Iris pigment epithelial cell (primary cell): ENCODE results near the gene PEX12.
"Not testable (repeated sequence)": the region's sequence is repeated elsewhere in the genome, so short reads cannot be mapped to it uniquely, and the experiment has no call there.

Experiments
- DNase-seq: peaks from one replicate; pipeline ENCODE4 v3.0.0-alpha.2; 2011; ENCODE audit warnings: low read depth

The PEX12 gene

GRCh38 chr17:35578197-35578928, at the start of gene PEX12:
Gene PEX12 (minus strand): TSS chr17:35578571. CDS start chr17:35578021, 550 bp downstream.
- DNase-seq, result peak; percentile 74

DNA sequence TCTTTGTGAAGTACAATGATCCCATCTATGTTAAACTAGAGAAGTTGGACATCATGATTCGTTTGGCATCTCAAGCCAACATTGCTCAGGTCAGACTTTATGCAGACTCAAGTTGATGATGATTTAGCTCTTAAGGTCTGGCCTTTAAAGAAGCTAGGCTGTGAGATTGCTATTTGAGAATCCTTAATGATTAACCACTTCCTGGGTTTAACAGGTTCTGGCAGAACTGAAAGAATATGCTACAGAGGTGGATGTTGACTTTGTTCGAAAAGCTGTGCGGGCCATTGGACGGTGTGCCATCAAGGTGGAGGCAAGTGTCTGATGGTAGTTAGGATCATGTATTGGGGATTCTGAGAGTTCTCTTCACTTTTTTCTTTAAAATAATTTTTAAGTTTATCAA, 49.0 kb upstream of the PEX12 start:
- DNase-seq, result peak; percentile 1

GRCh38 chr17:35621768-35622167, 43.4 kb upstream of the PEX12 start:
- no peak for DNase-seq

DNA sequence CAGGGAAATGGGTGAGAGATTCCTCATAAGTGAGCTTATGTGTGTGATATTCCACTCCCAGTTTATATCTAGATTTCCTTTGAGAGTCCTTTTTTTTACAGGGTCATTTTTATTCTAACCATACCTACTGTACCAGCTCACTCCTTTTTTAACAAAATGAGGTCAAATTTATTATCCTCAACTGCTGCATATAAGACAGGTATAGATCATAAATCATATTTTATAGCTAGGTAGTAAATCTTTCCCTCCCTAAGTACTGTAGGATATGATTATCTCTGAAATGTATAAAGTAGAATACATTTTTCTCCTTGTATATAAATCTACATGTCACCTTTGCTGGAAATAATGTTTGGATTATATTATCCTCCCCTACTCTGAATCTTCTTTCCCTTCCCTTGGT, 40.3 kb upstream of the PEX12 start:
- DNase-seq, result no peak

GRCh38 chr17:35617505-35617904, 39.1 kb upstream of the PEX12 start:
- DNase-seq, result no peak

DNA sequence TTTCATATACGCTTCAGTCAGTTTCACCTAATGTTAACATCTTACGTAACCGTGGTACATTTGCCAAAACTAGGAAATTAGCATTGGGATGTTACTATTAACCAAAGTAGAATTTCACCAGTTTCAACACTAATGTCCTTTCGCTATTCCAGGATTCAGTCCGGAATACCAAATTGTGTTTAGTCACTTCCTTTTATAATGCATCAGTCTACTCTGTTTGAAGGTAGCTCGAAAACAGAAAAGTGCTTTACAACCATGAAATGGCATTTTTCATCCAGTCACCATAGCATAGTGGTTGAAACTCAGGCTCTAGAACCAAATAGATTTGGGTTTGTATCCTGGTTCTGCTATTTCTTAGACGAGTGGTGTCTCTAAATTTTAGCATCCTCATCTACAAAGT, 38.2 kb upstream of the PEX12 start:
- no peak for DNase-seq

GRCh38 chr17:35614810-35615209, 36.4 kb upstream of the PEX12 start:
- DNase-seq, result no peak

DNA sequence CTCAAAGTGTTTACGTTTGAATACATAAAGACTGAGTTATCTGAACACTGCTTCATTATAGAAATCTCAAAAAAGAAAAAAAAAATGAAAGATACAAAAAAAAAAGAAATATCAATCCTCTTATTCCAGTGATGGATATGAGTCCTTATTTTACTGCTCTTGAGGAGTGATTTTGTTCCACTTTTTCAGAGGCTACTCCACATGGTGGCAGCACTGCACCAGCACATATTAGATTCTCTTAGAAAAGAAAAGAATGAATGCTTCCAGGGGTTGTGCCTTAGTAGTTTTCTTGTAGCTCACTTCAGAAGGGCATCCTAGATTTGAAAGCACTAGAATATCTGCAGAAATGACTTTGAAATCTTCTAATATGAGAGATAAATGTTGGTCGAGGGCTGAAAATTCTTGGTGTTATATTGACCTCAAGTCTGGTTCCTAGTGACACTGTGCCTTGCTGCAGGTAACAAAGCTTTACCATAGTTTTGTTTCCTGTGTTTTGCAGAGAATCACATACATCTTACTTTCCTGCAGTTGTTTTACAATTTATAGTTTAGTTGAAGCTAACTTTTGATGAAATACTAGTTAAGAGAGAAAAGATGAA, 34.7 kb upstream of the PEX12 start:
- peak; percentile 68 for DNase-seq

DNA sequence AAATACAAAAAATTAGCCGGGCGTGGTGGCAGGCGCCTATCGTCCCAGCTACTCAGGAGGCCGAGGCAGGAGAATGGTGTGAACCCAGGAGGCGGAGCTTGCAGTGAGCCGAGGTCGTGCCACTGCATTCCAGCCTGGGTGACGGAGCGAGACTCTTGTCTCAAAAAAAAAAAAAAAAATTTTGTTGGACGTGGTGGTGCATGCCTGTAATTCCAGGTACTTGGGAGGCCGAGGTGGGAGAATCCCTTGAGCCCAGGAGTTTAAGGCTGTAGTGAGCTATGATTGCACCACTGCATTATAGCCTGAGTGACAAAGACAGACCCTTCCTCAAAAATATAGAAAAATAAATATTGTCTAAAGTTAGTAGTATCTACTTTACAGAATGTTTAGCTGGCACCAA, 32.4 kb upstream of the PEX12 start:
- not testable (repeated sequence) for DNase-seq

DNA sequence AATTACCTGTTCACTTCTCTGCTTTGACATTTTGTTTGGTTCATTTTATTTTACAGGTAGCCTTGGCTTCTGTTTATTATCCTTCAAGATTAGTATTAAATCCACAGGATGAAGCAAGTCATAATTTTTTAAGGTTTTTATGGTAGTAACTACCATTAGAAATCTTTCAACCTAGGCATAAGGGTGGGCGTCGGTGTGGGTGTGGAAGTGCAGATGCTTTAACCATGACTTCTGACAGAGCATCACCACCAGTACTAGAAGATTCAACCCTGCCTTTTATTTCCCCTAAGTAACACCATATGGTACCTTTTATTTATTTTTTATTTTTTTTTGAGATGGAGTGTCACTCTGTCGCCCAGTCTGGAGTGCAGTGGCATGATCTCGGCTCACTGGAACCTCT, 31.5 kb upstream of the PEX12 start:
- DNase-seq, result no peak

DNA sequence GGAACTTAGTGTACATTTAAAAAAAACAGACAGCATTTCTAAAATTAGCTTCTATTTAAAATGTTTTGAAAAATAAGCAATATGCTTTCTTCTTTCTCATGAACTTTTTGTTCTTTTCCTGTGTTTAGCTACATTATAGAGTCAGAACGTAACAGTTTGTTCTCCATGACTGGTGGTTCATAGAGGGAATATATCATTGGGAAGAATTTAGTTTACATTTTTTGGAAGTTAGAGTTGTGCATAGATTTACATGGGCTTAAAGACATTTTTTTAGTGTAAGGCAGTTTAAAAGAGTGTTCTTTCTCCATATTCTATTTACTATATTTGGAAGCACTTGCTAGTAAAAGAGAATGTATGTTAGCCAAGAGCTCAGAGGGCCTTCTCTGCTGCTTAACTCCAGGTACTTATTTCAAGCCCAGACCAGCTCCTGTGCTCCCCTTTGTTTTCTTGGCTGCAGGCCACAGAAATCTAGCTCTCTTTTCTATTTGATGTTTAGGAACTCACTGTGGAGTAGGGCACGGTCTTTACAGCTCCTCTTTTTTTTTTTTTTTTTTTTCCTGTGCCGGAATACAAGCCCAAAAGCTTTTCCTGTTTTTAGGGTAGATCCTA, 29.0 kb upstream of the PEX12 start:
- DNase-seq, result no peak

- DNase-seq, result peak; percentile 29
These were observed 27.3 kb upstream of the PEX12 start for GRCh38 chr17:35605678-35606077.

- DNase-seq, result no peak
These were observed 25.3 kb upstream of the PEX12 start for GRCh38 chr17:35603674-35604073.

DNA sequence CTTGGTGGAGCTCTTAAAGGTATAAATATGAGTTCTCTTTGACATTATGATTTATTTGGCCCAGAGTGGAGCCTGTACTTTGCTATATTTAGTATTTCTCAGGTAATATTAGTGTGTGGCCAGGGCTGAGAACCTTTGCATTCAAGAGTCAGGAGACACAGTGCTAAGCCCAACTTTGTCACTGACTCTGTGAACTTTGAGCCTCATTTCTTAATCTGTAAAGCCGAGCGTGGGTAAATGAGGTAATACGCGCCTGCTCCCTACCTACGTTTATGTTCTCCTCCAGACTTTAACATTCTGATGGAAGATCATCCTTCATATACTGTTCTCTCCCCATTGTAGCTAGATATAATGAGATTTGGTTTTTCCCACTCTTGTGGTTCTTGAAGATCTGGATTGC, 19.2 kb upstream of the PEX12 start:
- DNase-seq, result no peak

GRCh38 chr17:35596530-35597233, 18.3 kb upstream of the PEX12 start:
- no peak for DNase-seq

- DNase-seq, result no peak
These were observed 17.7 kb upstream of the PEX12 start for GRCh38 chr17:35596072-35596471.

DNA sequence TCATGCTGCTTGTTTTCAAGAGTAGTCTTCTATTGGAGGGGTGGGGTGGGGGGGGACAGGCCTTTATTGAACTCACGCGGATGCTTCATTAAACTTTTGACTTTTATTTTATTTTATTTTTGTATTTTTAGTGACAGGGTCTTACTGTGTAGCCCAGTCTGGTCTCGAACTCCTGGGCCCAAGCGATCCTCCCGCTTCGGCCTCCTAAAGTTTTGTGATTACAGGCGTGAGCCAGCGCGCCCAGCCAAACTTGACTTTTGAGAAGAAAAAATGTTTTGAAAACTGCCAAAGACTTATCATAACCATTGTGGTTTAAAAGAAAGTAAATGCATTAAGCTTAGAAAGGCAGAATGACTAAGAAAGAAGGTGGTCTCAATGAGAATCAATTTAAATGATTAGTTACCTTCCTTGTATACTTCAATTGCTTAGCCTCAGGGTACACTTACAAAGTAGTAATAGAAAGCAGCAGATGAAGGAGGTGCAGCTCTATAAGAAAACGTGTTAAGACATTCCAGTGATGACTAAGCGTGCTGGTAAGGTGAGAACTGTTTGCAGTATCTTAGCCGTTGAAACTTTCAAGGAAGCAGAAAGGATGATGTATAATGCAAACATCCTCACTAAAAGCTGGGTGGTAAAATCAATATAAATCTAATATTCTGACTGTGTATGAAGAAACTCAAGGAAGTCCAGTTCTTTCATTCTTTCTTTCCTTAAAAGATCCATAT, 10.0 kb upstream of the PEX12 start:
- peak; percentile 91 for DNase-seq

DNA sequence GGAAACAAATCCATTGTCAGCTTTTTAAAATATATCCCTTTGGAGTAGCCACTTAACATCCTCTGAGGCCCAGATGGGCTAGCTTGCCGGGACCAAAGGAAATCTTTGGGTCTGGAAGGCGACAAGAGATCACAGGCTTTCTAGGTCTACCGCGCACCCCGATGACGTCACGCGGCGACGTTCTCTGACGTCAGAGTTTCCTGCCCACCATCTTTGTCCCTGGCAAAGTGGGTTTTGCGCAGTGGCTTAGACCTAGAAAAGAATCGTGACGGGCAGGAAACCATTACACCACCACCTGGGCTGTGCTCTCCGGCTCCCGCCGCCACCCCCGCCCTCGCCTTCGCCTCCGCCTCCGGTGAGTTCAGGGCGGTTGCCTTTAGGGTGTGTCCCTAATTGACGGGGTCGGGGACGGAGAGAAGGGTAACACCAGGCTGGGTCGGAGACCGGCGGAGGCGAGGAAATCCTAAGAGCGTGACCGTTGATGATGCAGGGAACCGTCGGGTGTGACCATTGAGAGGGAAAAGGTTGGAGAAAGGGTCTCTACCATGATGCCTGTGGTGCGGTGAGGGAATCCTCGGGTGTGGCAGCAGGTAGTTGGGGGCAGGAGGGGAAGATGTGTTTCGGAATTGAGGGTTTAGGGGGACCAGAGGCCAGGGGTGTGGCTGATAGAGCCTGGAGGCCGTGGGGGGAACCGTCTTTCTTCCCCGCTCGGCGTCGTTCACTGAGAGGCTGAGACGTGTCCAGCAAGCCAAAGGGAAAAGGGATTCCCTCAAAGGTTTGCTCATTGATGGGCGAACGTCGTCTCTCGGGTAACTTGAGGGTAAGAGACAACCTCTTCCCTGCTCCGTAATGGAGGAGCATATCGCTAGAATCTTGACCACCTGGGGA, 8.9 kb upstream of the PEX12 start, which contains the start of gene AP2B1:
Gene AP2B1 (plus strand): TSS at position 249 of the 888 bp plus-strand sequence. CDS start 6,709 bp downstream, outside the sequence.
- peak; percentile 95 for DNase-seq

- no peak for DNase-seq
These were observed 8.2 kb upstream of the PEX12 start for GRCh38 chr17:35586569-35587073.

- no peak for DNase-seq
These were observed 5.7 kb upstream of the PEX12 start for GRCh38 chr17:35584061-35584460.

DNA sequence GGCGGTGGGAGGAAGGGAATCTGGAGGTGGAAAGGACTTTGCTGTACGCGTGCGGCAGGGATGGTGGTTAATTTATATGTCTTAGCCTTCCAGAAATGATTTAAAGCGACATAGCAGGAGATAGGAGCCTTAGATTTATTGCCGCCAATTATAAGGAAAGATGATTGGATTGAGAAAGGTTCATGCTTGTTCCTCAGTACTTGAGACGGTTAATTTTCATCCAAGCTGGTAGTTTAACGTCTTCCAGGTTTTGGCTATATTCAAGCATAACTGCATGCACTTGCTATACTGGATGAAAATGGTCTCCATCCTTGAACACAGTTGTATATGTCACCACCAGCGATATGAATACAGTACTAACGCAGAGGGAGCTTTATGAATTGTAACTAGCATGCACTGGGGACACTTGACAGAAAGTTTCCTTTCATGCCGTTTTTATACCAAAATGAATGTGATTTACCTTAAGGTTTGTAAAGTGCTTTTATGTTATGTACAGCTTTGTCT, 610 bp upstream of the PEX12 start:
- DNase-seq, result no peak
